Gastrocnemius medialis (tissue), 4 donors: ENCODE results near the gene TSHZ1.

ENCODE experiments used
- CTCF ChIP-seq, 5 experiments: fragments of 450-650 bp in 3 of 5; fragments of 200-600 bp in 2 of 5; sonication (generic) in 2 of 5; IDR thresholded peaks in 4 of 5; conservative IDR thresholded peaks in 1 of 5; 1 replicate in 4 of 5; 2 replicates in 1 of 5; pipeline ENCODE4 v1.5.1; 2016 to 2019; ENCODE audit warnings: antibody characterized with exemption in 5 of 5, mild to moderate bottlenecking in 3 of 5, moderate library complexity in 3 of 5
- POLR2A ChIP-seq, 2 donors: fragments of 450-650 bp; IDR thresholded peaks; one replicate each; pipeline ENCODE4 v1.6.1; 2017; ENCODE audit warnings: antibody characterized with exemption in 2 of 2, mild to moderate bottlenecking in 2 of 2, moderate library complexity in 2 of 2

GRCh38 chr18:75250471-75250821 lies 39.8 kb downstream of the TSHZ1 start:
- TF ChIP-seq CTCF (IDR thresholded peaks at IDR 0.05 in 4 of 5, conservative IDR thresholded peaks at IDR 0.05 in 1 of 5) (no peak), POLR2A (IDR thresholded peaks at IDR 0.05) (no peak)
